H7 (cell line): Measurements from ENCODE around the gene RERE. TPM values are rescaled to one million over a fixed set of nuclear protein-coding genes. Genes with fewer than 3 reads are reported as not detected.
A peak's percentile ranks its signal among the peaks of the same experiment; 100 is the strongest.
"Not testable (repeated sequence)": the region's sequence is repeated elsewhere in the genome, so short reads cannot be mapped to it uniquely, and the experiment has no call there.

Source experiments
- DNase-seq: peaks from one replicate; pipeline ENCODE4 v3.0.0; 2012
- H3K27me3 ChIP-seq: 2 replicates; pipeline ENCODE4 v1.6.0; 2011; ENCODE audit warnings: mild to moderate bottlenecking, low read length; ENCODE audit not compliant: control insufficient read depth, insufficient read depth
- H3K36me3 ChIP-seq: replicated peaks from 2 replicates; pipeline ENCODE4 v1.5.1; 2011; ENCODE audit warnings: low read length; ENCODE audit not compliant: control insufficient read depth, insufficient read depth
- H3K4me3 ChIP-seq: 2 replicates; pipeline ENCODE4 v1.5.1; 2011; ENCODE audit warnings: low read depth, mild to moderate bottlenecking, control low read depth, low read length, moderate library complexity; ENCODE audit not compliant: insufficient read depth
- total RNA-seq: library from RNA; depleted of rRNA; stranded (reverse); fragments of >200 nt; shearing (Covaris generic); gene quantifications from 2 replicates; pipeline ENCODE4 v1.2.3, GENCODE V29; 2014

Gene RERE
- total RNA-seq, 1 experiment from 2014 or later: 75.8 TPM

DNA sequence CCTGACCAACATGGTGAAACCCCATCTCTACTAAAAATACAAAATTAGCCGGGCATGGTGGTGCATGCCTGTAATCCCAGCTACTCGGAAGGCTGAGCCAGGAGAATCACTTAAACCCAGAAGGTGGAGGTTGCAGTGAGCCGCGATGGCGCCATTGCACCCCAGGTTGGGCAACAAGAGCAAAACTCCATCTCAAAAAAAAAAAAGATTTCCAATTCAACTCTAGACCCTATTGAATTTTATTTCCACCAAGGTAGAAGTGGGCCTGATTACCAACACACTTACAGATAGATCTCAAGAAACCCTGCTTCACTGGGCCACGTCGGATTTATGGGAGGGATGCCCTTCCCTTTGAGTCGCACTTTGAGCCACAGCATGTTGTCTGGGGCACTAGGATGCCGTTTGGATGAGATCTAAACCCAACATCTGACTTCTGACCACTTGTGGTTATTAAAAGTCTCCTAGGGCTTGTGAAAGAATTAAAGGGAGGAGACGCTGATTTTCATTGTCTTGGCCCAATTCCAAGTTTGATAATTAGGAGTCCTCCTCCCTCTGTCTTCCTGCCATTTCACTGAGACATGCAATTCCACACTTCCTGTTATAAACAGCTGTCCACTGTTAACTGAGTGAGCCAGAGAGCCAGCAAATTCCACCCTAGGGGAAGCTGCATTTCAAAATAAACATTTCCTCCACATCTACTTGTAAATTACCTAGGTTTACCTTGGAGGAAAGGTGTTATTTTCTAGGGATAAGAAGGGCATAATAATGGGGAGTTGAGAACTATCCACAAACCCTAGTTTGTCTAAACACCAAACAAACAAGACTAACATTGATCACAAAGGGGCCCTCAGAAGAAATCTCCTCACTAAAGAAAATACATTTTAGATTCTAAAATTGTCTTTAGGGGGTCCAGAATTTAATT is 5.2 kb upstream of the RERE start:
- Histone ChIP-seq H3K27me3 (no peaks in the 10 kb centered on the region), H3K4me3 (no peak overlapping the region), H3K36me3 (no peaks in the 10 kb centered on the region)
- DNase-seq: peak; percentile 17

DNA sequence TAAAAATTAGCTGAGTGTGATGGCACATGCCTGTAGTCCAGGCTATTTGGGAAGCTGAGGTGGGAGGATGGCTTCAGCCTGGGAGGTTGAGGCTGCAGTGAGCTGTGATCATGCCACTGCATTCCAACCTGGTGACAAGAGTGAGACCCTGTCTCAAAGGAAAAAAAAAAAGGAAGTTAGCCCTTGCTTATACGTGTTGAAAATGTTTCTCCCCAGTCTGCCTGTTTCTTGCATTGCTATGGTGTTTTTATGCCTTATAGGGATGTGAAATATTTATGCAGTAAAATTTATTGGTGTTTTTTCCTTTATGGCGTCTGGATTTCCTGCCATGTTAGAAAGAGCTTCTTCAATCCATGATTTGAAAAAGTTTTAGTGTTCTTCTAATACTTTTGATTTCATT is 3.6 kb upstream of the RERE start:
- DNase-seq: no peak
- Histone ChIP-seq H3K36me3 (no peaks in the 10 kb centered on the region), H3K27me3 (no peaks in the 10 kb centered on the region), H3K4me3 (no peak overlapping the region)

DNA sequence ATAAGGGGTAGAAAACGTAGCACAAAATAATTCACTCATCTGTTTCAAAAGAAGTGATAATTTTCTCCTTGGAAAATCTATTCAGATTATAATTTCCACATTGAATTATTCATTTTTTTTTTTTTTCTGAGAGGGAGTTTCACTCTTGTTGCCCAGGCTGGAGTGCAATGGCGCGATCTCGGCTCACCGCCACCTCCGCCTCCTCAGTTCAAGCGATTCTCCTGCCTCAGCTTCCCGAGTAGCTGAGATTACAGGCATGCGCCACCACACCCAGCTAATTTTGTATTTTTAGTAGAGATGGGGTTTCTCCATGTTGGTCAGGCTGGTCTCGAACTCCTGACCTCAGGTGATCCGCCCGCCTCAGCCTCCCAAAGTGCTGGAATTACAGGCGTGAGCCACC is 1.3 kb upstream of the RERE start:
- not testable (repeated sequence) for H3K27me3 ChIP-seq, H3K4me3 ChIP-seq, DNase-seq, H3K36me3 ChIP-seq

DNA sequence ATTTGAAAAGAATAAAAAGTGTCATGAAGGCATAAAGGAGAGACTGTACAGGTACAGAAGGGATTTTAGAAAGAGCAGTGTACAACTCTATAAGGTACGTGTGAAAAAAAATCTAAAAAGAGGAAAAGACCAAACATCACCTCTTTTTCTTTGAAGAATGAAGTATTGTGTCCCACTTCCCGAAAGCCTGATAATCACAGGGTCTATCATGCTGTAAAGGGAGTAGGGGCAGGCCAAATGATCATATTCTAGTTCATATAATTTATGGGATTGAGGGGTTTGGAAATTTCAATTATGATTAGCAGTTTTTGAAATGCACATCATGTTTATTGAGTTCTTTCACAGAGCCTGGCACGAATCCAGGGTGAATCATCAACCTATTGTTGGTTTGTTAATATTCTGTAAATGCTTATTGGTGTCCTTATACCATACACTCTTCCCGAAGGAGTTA is 910 bp upstream of the RERE start:
- no peaks in the 10 kb centered on the region for H3K36me3 ChIP-seq
- no peak for DNase-seq
- peak overlapping the region; percentile 80 for H3K4me3 ChIP-seq
- no peaks in the 10 kb centered on the region for H3K27me3 ChIP-seq

DNA sequence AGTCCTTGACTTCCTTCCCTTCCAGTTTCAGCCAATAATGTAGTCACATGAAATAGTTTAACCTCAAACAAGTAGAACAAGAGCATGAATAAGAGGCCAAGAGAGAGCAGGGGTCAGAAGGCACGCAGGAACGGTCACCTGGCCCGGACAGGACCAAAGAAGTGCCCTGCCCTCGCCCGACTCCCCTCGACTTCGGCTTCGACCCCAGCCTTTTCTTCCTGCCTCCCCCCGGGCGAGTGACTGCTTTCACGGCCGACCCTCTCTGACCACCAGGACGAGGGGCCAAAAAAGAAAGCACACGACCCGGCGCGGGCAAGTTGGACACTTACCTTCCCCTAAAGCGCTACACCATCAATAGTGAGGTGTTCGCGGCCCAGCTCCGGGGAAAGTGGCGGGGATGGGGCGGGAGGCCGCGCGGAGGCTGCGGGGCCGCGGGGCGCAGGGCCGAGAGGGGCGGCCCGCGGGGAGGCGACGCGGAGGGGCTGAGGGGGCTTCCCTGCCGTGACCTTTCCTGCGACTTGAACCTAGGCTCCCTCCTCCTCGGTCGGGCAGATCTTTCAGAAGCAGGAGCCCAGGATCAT is 519 bp downstream of the RERE start:
- DNase-seq: peak; percentile 63
- no peaks in the 10 kb centered on the region for H3K27me3 ChIP-seq

DNA sequence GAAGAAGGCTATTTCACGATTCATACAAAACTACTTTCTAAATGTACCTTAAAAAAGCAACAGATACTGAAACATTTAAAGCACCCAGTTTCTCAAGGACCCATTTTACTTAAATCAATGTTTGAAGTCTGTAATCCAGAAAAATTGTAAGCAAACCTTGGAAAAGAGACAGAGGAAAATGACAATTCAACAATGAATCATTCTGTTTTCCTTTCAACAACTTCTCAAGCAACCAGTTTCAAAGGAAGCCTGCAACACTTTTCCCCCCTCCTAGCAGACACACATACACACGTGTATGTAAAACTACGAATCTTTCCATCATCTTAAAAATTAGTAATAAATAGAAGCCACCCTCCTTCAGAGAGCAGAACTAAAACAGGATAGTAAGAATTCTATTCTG is 1.2 kb downstream of the RERE start:
- Histone ChIP-seq H3K4me3 (peak overlapping the region; percentile 80), H3K27me3 (no peaks in the 10 kb centered on the region), H3K36me3 (no peaks in the 10 kb centered on the region)
- no peak for DNase-seq

More for the DNA sequence above, 519 bp downstream of the RERE start:
- Histone ChIP-seq H3K36me3 (no peaks in the 10 kb centered on the region), H3K4me3 (peak overlapping the region; percentile 80)

DNA sequence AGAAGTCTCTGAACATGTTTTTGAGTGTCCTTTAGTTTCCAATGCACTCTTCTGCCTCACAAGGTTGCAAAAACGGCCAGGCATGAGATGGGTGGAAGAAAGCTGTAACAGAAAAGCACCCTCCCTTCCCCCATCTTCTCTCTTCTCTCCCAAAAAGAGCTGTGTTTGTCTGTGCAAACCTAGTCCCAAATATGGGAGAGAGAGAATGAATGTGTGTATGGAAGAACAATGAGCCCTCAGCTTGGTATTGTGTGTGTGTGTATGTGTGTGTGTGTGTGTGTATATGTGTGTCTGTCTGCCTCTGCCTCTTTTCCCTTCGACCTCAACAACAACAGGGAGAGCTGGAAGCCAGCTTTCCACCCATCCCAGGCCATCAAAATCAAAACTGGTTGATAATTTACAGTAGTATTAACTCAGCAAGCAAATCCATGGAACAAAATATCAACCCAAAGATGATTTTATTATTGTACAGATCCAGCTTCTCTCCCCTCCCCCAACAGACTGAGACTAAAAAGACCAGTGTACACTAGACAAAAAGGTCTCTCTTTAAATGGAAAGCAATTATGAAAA is 1.8 kb downstream of the RERE start:
- DNase-seq: no peak
- Histone ChIP-seq H3K4me3 (peak overlapping the region; percentile 80), H3K27me3 (no peaks in the 10 kb centered on the region), H3K36me3 (no peaks in the 10 kb centered on the region)

DNA sequence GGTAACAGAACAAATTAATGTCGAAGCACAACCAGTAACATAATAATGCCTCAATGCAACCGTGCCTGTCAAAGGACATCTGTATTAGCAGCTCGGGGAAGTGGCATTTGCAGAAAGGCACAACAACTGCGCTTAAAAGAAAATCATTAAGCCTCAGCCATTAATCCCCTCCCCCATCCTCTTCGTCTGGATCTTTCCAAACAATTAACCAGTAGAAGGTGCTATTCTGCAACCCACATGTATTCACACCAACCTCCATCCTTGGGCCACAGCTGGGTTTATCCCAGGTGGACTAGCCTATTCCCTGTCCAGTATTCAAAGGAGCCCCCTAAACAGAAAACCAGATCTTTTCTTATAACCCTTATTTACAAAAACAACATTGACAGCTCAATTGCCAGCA is 2.6 kb downstream of the RERE start:
- H3K36me3 ChIP-seq: no peaks in the 10 kb centered on the region
- H3K27me3 ChIP-seq: no peaks in the 10 kb centered on the region
- no peak overlapping the region; the same call in 1 of the 2 replicates for H3K4me3 ChIP-seq
- DNase-seq: peak; percentile 65

DNA sequence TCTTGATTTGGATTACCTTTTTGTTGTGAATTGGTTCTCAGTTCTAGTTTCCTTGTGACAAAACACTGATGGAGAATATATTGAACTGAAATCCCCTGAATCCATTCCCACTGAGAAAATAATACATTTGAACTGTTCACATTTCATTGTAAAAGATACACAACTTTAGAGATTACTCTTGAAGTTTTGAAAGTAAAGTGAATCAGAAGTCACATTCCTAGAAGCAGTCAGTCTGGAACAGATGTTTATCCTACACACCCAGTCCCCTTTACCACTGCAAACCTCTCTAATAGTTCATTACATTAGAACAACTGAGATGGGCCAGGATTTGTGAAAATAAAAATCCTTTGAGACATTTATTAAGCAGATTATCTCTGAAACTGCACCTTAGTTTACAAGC is 3.4 kb downstream of the RERE start:
- Histone ChIP-seq H3K4me3 (no peak overlapping the region), H3K27me3 (no peaks in the 10 kb centered on the region), H3K36me3 (no peaks in the 10 kb centered on the region)
- no peak for DNase-seq

DNA sequence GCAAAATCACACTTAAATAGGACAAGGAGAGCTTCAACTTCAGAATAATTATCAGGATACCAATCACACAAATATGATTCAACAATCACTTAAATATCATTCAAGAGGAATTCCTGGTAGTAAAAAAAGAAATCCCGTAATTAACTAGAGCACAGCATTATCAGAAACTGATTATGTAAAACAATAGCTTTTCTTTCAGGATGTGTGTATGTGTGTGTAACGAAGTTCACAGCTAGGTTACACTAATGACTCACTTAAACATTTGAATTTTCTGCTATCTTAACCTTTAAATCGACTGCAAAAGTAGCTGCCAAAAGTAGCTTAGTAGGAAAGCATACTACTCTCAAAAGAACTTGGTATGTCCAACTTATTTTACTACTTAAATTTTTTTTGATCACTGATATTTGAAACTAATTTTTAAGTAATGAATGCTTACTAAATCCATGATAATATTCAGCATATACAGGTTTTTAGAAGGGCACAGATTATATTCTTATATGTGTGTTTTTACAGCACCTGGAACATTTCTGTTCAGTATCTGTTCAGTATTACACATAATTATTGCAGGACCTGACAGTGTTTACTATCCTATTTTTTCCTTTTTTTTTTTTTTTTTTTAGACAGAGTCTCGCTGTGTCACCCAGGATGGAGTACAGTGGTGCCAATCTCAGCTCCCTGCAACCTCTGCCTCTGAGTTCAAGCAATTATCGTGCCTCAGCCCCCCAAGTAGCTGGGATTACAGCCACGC is 4.2 kb downstream of the RERE start:
- no peak for DNase-seq
- H3K27me3 ChIP-seq: no peaks in the 10 kb centered on the region
- no peaks in the 10 kb centered on the region for H3K36me3 ChIP-seq
- H3K4me3 ChIP-seq: no peak overlapping the region

DNA sequence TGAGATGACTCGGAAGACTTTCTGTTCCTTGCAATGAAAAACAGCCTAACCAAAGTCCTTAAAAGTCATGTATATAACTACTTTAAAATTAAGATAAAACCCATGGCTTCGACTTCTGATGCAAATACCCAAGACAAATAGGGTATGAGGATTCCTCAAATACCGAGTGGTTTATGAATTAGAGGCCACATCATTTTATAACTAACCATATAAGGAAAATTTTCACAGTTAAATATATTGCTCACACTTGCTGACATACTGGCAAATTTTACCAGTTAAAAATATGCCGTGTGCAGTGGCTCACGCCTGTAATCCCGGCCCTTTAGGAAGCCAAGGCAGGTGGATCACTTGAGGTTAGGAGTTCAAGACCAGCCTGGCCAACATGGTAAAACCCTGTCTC is 5.4 kb downstream of the RERE start:
- H3K36me3 ChIP-seq: no peaks in the 10 kb centered on the region
- DNase-seq: no peak
- H3K4me3 ChIP-seq: no peak overlapping the region
- no peaks in the 10 kb centered on the region for H3K27me3 ChIP-seq

DNA sequence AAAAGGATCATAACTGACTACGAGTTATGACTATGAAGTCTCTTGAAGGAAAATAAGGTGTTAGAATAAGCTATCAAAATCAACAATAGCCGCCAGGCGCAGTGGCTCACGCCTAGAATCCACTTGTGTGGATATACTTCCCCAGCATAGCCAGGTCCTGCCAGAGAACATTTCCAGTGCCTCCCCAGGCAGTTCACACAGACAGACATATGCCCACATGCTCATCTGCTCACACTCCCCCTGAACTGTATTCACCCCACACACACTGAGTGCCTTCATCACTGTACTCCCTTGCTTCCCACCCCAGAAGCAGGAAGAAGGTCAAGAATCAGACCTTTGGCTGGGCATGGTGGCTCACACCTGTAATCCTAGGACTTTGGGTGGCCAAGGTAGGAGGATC is 6.5 kb downstream of the RERE start:
- DNase-seq: no peak
- Histone ChIP-seq H3K4me3 (no peak overlapping the region), H3K27me3 (no peaks in the 10 kb centered on the region), H3K36me3 (no peaks in the 10 kb centered on the region)

DNA sequence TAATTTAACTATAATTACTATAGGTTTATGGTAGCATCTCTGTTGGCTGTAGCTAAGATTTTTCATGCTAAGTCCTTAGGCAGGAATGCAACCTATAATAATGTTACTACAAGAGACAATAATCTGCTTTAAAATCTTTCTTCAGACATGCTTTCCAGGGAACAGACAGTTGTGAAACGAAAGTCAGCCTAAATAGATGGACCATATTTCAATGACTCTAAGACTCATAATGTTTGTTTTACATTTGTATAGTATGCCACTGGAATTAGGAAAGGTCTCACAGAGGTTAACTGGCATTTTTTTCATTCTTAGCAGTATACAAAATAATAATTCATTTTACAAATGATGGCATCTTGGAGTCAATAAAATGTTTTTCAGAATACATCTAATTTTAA is 8.1 kb downstream of the RERE start:
- H3K36me3 ChIP-seq: no peaks in the 10 kb centered on the region
- H3K4me3 ChIP-seq: no peak overlapping the region
- no peak for DNase-seq
- H3K27me3 ChIP-seq: no peaks in the 10 kb centered on the region

DNA sequence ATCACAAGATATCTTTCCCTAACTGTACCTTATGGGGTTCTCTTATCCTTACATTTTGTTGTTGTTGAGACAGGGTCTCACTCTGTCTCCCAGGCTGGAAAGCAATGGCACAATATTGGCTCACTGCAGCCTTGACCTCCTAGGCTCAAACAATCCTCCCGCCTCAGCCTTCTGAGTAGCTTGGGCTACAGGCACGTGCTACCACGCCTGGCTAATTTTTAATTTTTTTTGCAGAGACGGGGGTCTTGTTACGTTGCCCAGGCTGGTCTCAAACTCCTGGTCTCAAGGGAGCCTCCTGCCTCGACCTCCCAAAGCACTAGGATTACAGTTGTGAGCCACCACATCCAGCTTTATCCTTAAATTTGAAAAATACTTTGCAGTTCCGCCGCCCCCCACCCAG is 10.4 kb downstream of the RERE start:
- H3K36me3 ChIP-seq: no peaks in the 10 kb centered on the region
- no peak overlapping the region for H3K4me3 ChIP-seq
- DNase-seq: no peak
- H3K27me3 ChIP-seq: no peaks in the 10 kb centered on the region
